ENCODE measurements around the gene AGBL1.

AGBL1 gene

DNA sequence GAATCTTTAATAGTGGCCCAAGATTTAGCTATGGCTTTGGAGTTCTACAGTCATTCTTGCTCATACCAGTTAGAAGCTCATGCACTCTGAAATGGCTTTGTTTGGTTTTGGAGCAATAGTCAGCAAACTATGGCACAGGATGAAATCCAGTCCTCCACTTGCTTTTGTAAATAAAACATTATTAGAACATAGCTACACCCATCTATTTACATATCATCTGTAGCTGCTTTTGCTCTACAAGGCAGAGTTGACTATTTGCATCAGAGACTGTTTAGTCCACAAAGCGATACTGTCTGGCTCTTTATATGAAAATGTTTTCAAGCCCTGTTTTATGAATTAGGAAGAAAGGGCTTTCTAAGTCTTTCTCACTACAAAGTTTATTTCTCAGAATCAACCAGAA lies 716.9 kb downstream of the AGBL1 start:
- TF ChIP-seq CTCF (IDR thresholded peaks at IDR 0.05; ENCODE audit: borderline replicate concordance, insufficient read depth, low read depth, low read length) = no peak
- no peak overlapping the region for H3K4me3 ChIP-seq (ENCODE audit: low read depth, low read length)

DNA sequence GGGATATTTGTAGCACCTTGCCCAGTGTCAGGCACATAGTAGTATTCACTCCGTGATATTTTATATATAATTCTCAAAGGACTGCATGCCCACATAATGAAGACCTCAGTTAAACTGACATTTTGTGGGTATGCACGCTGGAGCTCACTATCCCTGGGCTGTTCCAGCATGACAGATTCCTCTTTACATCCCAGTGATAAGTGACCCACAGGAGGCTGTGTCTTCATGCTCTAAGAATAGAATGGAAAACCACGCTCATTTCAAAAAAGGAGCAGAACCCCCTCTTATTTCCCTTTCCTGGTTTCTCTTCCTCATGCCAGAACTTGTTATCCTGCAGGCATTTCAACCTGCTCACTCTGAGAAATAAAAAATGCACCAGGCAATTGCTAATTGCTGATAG lies 717.5 kb downstream of the AGBL1 start:
- no peak for TF ChIP-seq CTCF (IDR thresholded peaks at IDR 0.05; ENCODE audit: borderline replicate concordance, insufficient read depth, low read depth, low read length)

DNA sequence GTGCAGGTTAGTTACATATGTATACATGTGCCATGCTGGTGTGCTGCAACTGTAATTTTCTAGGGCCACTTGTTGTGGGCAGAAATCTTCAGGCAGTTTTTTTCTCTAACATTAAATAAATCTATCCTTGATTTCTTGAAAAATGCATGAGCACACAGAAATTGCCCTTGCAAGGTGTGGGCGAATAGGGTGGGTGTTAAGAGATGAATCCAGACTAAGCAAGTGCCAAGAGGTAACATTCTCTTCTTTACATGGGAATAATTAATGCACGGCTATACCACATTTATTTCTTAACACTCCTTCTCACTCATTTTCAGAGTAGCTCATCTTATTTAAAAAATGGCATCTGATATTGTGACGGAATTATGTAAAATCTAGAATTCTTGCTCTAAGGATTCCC lies 719.6 kb downstream of the AGBL1 start:
- no peak for TF ChIP-seq CTCF (IDR thresholded peaks at IDR 0.05; ENCODE audit: borderline replicate concordance, insufficient read depth, low read depth, low read length)
- H3K4me3 ChIP-seq (ENCODE audit: low read depth, low read length) = no peak overlapping the region

More for the DNA sequence above, 717.5 kb downstream of the AGBL1 start:
- no peak overlapping the region for H3K4me3 ChIP-seq (ENCODE audit: low read depth, low read length)

DNA sequence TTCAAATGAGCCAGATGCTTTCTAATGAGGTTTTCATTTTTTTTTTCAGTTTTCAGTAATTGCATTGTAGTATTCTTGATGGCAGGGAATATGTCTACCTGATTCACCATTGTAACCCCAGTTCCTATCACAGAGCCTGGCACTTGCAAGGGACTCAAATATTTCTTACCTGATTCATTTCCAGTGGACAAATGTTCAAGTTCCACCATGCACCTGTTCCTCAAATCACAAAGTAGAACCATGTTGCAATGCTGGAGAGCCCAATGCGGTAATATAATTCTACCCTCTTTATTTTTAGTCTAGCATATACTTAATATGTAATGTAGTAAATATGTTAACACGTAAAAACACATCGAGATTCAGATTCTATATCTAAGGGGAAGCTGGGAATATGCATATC lies 722.6 kb downstream of the AGBL1 start:
- TF ChIP-seq CTCF (IDR thresholded peaks at IDR 0.05; ENCODE audit: borderline replicate concordance, insufficient read depth, low read depth, low read length) = no peak
- no peak overlapping the region for H3K4me3 ChIP-seq (ENCODE audit: low read depth, low read length)

GRCh38 chr15:86804406-86804805 lies 724.7 kb downstream of the AGBL1 start:
- no peak for TF ChIP-seq CTCF (IDR thresholded peaks at IDR 0.05; ENCODE audit: borderline replicate concordance, insufficient read depth, low read depth, low read length)

GRCh38 chr15:86810329-86810728 lies 730.7 kb downstream of the AGBL1 start:
- TF ChIP-seq CTCF (IDR thresholded peaks at IDR 0.05; ENCODE audit: borderline replicate concordance, insufficient read depth, low read depth, low read length) = no peak
- no peak overlapping the region for H3K4me3 ChIP-seq (ENCODE audit: low read depth, low read length)

More at GRCh38 chr15:86804406-86804805, 724.7 kb downstream of the AGBL1 start:
- H3K4me3 ChIP-seq (ENCODE audit: low read depth, low read length) = no peak overlapping the region

- TF ChIP-seq CTCF (IDR thresholded peaks at IDR 0.05; ENCODE audit: borderline replicate concordance, insufficient read depth, low read depth, low read length) = no peak
- no peak overlapping the region for H3K4me3 ChIP-seq (ENCODE audit: low read depth, low read length)
These were observed 734.2 kb downstream of the AGBL1 start for GRCh38 chr15:86813892-86814291.

Measured in GM12875 (cell line).